ENCODE data around the gene MAD2L1BP.
"Not testable (repeated sequence)": the region's sequence is repeated elsewhere in the genome, so short reads cannot be mapped to it uniquely, and the experiment has no call there.

The MAD2L1BP gene

DNA sequence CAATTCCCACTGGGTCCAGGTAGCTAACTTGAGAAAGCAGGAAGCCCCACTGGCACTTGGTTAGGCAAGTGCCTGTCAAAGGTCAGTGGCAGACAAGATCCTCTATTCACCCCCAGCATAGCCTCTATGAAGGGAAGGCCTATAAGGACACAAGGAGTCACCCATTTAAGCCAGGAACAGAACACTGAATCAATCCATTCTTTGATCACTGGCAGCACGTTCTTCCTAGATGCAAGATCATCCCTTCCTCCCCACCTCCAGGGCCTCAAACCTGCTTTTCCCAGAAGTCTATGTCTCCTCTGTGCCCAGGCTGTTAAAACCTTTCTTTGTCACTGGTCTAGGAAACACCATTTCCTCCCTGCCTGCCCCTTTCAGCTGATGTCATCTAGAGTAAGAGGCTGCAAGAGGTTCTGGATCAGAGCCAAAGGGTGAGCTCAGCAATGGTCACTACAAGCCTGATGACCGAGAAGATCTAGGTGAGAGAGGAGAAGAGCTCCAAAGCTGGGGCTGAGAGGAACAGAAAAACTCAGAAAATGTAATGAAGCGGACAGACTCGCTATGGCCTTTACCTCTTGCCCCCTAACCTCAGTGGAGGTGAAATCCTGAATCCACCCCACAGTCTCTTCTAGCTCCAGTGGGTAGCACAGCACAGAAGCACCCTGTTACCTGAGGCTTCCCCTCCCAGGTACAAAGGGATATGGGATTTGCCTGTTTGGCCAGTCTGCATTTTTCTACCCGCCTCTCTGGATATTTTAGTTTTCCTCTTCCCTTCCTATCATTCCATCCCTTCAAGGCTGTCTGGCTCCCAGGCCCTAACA lies 8.4 kb upstream of the MAD2L1BP start:
- DNase-seq = no peak

- no peak for DNase-seq
These were observed 7.1 kb upstream of the MAD2L1BP start for GRCh38 chr6:43628393-43629103.

- DNase-seq = peak; percentile 89
These were observed 6.5 kb upstream of the MAD2L1BP start, which contains the start of gene GTPBP2 for GRCh38 chr6:43629104-43629504. Gene GTPBP2 (minus strand): TSS chr6:43629264. CDS start chr6:43629162, 102 bp downstream.

GRCh38 chr6:43629505-43630300 lies 5.9 kb upstream of the MAD2L1BP start:
- peak; percentile 84 for DNase-seq

DNA sequence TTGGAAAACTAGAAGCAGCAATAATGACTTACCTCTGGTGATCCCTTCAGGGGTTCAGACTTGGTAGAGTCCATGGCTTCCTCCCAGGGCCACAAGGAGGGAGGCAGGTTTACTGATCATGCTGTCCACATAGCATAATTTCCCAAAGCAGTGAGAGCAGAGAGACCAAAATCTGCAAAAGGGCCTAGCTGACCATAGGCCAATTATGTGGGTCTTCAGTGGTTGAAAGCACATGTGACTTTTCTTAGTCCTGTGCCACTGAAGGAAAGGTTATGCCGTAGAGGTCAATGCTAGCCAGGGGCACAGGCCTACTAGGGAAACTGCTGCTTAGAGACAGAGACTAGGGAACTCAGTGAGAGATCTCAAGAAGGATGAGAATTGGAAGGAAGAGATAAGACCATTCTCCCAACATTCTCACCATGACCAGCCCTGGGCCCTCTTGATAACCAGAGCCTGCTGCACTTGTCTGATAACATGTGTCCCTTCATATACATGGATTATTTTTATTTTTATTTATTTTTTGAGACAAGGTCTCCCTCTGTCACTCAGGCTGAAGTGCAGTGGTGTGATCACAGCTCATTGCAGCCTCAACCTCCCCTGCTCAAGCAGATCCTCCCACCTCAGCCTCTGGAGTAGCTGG lies 4.5 kb upstream of the MAD2L1BP start:
- no peak for DNase-seq

DNA sequence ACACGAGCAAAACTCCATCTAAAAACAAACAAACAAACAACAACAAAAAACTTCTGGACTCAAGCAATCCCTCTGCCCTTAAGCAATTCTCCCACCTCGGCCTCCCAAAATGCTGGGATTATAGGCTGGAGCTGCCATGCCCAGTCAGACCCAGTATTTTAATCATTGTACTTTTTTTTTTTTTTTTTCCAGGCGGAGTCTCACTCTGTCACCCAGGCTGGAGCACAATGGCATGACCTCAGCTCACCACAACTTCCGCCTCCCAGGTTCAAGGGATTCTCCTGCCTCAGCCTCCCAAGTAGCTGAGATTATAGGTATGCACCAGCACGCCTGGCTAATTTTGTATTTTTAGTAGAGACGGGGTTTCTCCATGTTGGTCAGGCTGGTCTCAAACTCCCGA lies 2.6 kb upstream of the MAD2L1BP start:
- not testable (repeated sequence) for DNase-seq

GRCh38 chr6:43634702-43635303 lies 837 bp upstream of the MAD2L1BP start:
- DNase-seq = no peak

GRCh38 chr6:43636308-43636659 lies 644 bp downstream of the MAD2L1BP start:
- no peak for DNase-seq

DNA sequence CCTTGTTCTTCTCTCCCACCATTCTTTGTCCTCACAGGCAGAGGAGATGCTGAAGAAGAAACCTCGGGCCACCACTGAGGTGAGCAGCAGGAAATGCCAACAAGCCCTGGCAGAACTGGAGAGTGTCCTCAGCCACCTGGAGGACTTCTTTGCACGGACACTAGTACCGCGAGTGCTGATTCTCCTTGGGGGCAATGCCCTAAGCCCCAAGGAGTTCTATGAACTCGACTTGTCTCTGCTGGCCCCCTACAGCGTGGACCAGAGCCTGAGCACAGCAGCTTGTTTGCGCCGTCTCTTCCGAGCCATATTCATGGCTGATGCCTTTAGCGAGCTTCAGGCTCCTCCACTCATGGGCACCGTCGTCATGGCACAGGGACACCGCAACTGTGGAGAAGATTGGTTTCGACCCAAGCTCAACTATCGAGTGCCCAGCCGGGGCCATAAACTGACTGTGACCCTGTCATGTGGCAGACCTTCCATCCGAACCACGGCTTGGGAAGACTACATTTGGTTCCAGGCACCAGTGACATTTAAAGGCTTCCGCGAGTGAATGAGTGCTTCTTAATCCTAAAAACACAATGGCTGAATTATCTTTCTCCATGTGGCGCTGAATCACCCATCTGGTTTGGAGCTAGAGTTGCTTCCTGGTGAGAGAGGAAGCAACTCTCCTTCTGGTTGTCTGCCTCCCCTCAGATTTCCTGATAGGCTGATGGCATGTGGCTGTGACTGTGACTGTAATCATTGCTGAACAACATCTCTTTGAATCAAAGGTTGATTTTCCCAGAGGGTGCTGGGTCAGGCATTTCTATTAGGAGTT lies 4.6 kb downstream of the MAD2L1BP start:
- no peak for DNase-seq

DNA sequence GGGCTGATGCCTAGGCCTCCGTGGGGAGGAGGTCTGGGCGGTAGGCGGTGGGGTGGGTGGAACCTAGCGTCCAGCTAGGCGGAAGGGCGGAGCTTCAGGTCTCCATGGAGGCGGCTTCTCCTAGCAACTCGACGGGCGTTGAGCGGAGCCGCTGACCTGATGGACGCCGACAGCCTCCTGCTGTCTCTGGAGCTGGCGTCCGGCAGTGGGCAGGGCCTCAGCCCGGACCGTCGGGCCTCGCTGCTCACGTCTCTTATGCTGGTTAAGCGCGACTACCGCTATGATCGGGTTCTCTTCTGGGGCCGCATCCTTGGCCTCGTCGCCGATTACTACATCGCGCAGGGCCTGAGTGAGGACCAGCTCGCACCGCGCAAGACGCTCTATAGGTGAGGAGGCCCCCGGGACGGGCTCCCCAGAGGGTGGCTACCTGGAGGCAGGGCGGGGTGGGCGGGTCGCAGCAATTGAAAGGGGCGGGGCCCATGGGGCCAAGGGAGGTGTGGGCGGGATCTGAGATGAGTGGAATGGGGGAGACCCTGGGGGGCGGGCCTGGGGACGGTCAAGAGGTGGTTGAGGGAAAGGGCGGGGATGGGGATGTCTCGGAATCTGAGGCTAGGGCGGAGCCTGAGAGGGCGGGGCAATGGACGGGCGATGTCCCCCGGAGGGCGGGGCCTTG lies 9.4 kb downstream of the MAD2L1BP start, which contains the start of gene RSPH9:
Gene RSPH9, plus strand, starts transcription at position 97 of the 673 bp plus-strand sequence. Its CDS starts 63 bp downstream, at position 160.
- DNase-seq = no peak

DNA sequence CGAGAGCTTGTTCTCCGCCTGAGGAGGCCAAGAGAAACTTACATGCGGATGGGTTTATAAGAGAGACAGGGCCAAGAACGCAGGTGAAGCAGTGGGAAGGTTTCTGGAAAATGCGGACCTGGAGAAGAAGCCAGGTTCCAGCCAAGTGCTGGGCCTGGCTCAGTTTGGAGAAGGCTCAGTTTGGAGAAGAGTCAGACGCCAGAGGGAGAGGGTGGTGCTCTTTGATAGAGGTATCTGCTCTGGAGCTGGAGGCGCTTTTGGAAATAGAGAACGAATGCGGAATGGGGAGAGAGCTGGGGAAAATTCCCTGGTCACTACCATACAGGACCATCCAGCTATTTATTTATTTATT lies 9.9 kb downstream of the MAD2L1BP start:
- DNase-seq = no peak

DNA sequence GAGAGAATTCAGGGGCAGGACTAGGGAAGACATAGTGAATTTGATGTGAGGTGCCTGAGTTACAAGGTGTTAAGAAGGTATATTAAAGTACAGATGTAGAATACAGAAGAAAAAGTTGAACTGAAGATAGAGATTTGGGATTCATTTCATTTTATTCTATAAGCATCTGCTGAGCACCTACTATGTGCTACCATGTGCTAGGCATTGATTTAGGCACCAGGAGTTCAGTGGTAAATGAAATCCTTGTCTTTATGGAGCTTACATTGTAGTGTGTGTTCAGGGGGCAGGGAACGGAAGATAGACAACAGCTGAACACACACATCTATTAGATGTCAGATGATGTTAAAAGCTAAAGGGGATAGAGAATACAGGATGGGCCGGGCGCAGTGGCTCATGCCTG lies 12.0 kb downstream of the MAD2L1BP start:
- DNase-seq = no peak

DNA sequence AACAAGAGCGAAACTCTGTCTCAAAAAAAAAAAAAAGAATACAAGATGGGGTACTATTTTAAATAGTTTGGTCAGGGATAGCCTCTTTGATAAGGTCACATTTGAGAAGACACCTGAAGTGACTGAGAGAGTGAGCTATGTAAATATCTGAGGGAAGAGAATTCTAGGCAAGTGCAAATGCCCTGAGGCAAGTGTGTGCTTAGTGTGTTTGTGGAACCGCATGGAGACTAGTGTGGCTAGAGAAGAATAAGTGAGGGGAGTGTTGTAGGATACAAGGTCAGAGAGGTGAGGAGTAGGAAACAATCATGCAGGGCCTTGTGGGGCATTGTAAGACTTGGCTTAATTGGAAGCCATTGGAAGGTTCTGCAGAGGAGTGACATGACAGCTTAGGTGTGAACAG lies 12.6 kb downstream of the MAD2L1BP start:
- no peak for DNase-seq

DNA sequence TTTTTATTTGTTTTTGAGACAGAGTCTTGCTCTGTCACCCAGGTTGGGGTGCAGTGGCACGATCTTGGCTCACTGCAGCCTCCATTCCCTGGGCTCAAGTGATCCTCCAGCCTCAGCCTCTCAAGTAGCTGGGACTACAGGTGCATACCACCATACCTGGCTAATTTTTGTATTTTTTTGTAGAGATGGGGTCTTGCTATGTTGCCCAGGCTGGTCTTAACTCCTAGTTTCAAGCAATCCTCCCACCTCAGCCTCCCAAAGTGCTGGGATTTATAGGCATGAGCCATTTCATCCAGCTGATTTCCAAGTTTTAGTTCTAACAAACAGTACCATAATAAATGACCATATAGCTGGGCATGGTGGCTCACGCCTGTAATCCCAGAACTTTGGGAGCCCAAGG lies 17.2 kb downstream of the MAD2L1BP start:
- DNase-seq = not testable (repeated sequence)

- no peak for DNase-seq
These were observed 21.7 kb downstream of the MAD2L1BP start for GRCh38 chr6:43657221-43657802.

GRCh38 chr6:43658161-43658560 lies 22.5 kb downstream of the MAD2L1BP start:
- no peak for DNase-seq

GRCh38 chr6:43662948-43663347 lies 27.3 kb downstream of the MAD2L1BP start:
- DNase-seq = not testable (repeated sequence)

GRCh38 chr6:43665376-43665775 lies 29.7 kb downstream of the MAD2L1BP start:
- no peak for DNase-seq

GRCh38 chr6:43666196-43666920 lies 30.7 kb downstream of the MAD2L1BP start:
- DNase-seq = no peak
